HCT116 (cell line): ENCODE data around the gene DCAF6. TPM values are rescaled to one million over a fixed set of nuclear protein-coding genes. Genes with fewer than 3 reads are reported as not detected.

ENCODE experiments used
- ATAC-seq: fragments of 200-7000 bp; cut with Tn5 transposase; 2 replicates; pipeline ENCODE4 v1.9.1; 2020; ENCODE audit warnings: mild to moderate bottlenecking, moderate library complexity
- BruUV-seq: library from RNA; stranded (reverse); fragments of 400-500 nt; replicated peaks from 2 replicates; lab custom pipeline; 2021; lab: Mats Ljungman, UMichigan
- CTCF ChIA-PET: fragments of 300-600 bp; sonication (Branson Sonifier 250); formaldehyde crosslinking; loops from one replicate; lab custom pipeline; 2021; ENCODE audit warnings: antibody characterized with exemption; lab: Charles Lee
- POLR2A ChIA-PET: fragments of 300-600, 350-600 bp; sonication (Branson Sonifier 250); formaldehyde crosslinking; loops from one replicate; lab custom pipeline; 2021; ENCODE audit warnings: antibody characterized with exemption; lab: Charles Lee
- RAD21 ChIA-PET, 2 experiments: fragments of 300-600 bp; sonication (Branson Sonifier 250); formaldehyde crosslinking; loops; one replicate each; lab custom pipeline; 2023; ENCODE audit warnings: low total read pairs in 2 of 2; ENCODE audit not compliant: uncharacterized antibody in 2 of 2, unreplicated experiment in 2 of 2, low non-redundant PET in 1 of 2; lab: Charles Lee
- DNase-seq: peaks from one replicate; pipeline ENCODE4 v3.0.0-alpha.2; 2010; ENCODE audit warnings: low read depth, low spot score
- H2AFZ ChIP-seq: fragments of 200-600 bp; shearing (Covaris generic), sonication (generic); 2 replicates; pipeline ENCODE4 v1.6.1; 2017; ENCODE audit warnings: low read depth, mixed run types, mixed read lengths, antibody characterized with exemption, low read length; ENCODE audit not compliant: poor library complexity, severe bottlenecking
- H3K27ac ChIP-seq: 2 replicates; pipeline ENCODE4 v1.5.1; 2012; ENCODE audit warnings: low read depth, low read length
- H3K27me3 ChIP-seq: fragments of 200-600 bp; sonication (generic); 2 replicates; pipeline ENCODE4 v1.6.1; 2016; ENCODE audit warnings: mixed run types, low read length, mixed read lengths; ENCODE audit not compliant: insufficient read depth
- H3K36me3 ChIP-seq, 2 experiments: fragments of 200-500 bp in 1 of 2; fragments of 200-600 bp in 1 of 2; sonication (Bioruptor generic) in 1 of 2; sonication (generic) in 1 of 2; 2 replicates each; pipeline versions ENCODE4 v1.5.1 to v1.6.1; 2014 to 2016; ENCODE audit warnings: low read length in 2 of 2, inconsistent platforms in 1 of 2, mixed read lengths in 1 of 2, mixed run types in 1 of 2; ENCODE audit not compliant: insufficient read depth in 2 of 2, control insufficient read depth in 1 of 2
- H3K4me1 ChIP-seq, 2 experiments: fragments of 200-600 bp in 1 of 2; sonication (generic) in 1 of 2; 2 replicates each; pipeline versions ENCODE4 v1.5.1 to v1.6.1; 2012 to 2017; ENCODE audit warnings: low read length in 2 of 2, inconsistent platforms in 1 of 2, mild to moderate bottlenecking in 1 of 2, mixed read lengths in 1 of 2, mixed run types in 1 of 2, moderate library complexity in 1 of 2; ENCODE audit not compliant: insufficient read depth in 2 of 2, control insufficient read depth in 1 of 2
- H3K4me2 ChIP-seq: fragments of 200-600 bp; sonication (generic); 2 replicates; pipeline ENCODE4 v1.6.1; 2017; ENCODE audit warnings: mixed run types, low read length, mixed read lengths
- H3K4me3 ChIP-seq, 2 experiments: fragments of 200-600 bp in 1 of 2; sonication (generic) in 1 of 2; replicated peaks in 1 of 2; 2 replicates each; pipeline ENCODE4 v1.5.1; 2011 to 2016; ENCODE audit warnings: low read length in 2 of 2, control low read depth in 1 of 2, low read depth in 1 of 2, mild to moderate bottlenecking in 1 of 2, mixed read lengths in 1 of 2, mixed run types in 1 of 2
- H3K79me2 ChIP-seq: fragments of 200-600 bp; sonication (generic); 2 replicates; pipeline ENCODE4 v1.6.1; 2017; ENCODE audit warnings: mild to moderate bottlenecking, mixed run types, low read length, moderate library complexity, mixed read lengths; ENCODE audit not compliant: insufficient read depth
- H3K9ac ChIP-seq: fragments of 200-600 bp; sonication (generic); 2 replicates; pipeline ENCODE4 v1.6.1; 2016; ENCODE audit warnings: low read length, mixed read lengths
- H3K9me2 ChIP-seq: fragments of 200-600 bp; sonication (generic), shearing (Covaris generic); 2 replicates; pipeline ENCODE4 v1.6.1; 2017; ENCODE audit warnings: mixed run types, mild to moderate bottlenecking, moderate library complexity; ENCODE audit not compliant: insufficient read depth
- H3K9me3 ChIP-seq, 2 experiments: fragments of 200-500 bp in 1 of 2; fragments of 200-600 bp in 1 of 2; sonication (Bioruptor generic) in 1 of 2; sonication (generic) in 1 of 2; 2 replicates each; pipeline ENCODE4 v1.6.1; 2014 to 2017; ENCODE audit warnings: low read length in 2 of 2, mixed read lengths in 2 of 2, inconsistent platforms in 1 of 2, low read depth in 1 of 2, mild to moderate bottlenecking in 1 of 2, mixed run types in 1 of 2, moderate library complexity in 1 of 2; ENCODE audit not compliant: control insufficient read depth in 1 of 2, insufficient read depth in 1 of 2
- H4K20me1 ChIP-seq: fragments of 200-600 bp; sonication (generic), shearing (Covaris generic); 2 replicates; pipeline ENCODE4 v1.6.1; 2017; ENCODE audit warnings: mixed run types, mild to moderate bottlenecking, moderate library complexity; ENCODE audit not compliant: insufficient read depth
- CEBPB ChIP-seq: IDR thresholded peaks from 2 replicates; pipeline ENCODE4 v1.6.1; 2012; ENCODE audit warnings: low read depth
- EGR1 ChIP-seq: IDR thresholded peaks from 2 replicates; pipeline ENCODE4 v1.6.1; 2012; ENCODE audit warnings: low read depth
- EZH2 ChIP-seq: fragments of 200-600 bp; sonication (generic); IDR thresholded peaks from 2 replicates; pipeline ENCODE4 v1.6.1; 2017; ENCODE audit warnings: antibody characterized with exemption, mixed run types
- SP1 ChIP-seq: IDR thresholded peaks from 2 replicates; pipeline ENCODE4 v1.6.1; 2012; ENCODE audit warnings: low read depth
- TCF7L2 ChIP-seq: IDR thresholded peaks from 2 replicates; pipeline ENCODE4 v1.7.0; 2011; ENCODE audit warnings: borderline replicate concordance, inconsistent platforms; ENCODE audit not compliant: insufficient read depth, insufficient read length; ENCODE audit errors: extremely low read depth
- intact Hi-C: fragments of 100-400 bp; cut with micrococcal nuclease; formaldehyde crosslinking; loops from 2 replicates; pipeline ENCODE4 v1.10.0; 2022
- total RNA-seq: library from RNA; stranded (reverse); gene quantifications from one replicate; pipeline ENCODE4 v1.2.1, GENCODE V29; 2021; ENCODE audit not compliant: unreplicated experiment
- TF ChIP-seq, protein P1 (sequence below): IDR thresholded peaks from 2 replicates; pipeline ENCODE4 v1.6.1; 2011; ENCODE audit warnings: mild to moderate bottlenecking, low read length, moderate library complexity; ENCODE audit not compliant: insufficient replicate concordance; ENCODE audit errors: extremely low read depth

DCAF6 gene
- total RNA-seq, 1 experiment from 2014 or later, result 34.2 TPM

DNA sequence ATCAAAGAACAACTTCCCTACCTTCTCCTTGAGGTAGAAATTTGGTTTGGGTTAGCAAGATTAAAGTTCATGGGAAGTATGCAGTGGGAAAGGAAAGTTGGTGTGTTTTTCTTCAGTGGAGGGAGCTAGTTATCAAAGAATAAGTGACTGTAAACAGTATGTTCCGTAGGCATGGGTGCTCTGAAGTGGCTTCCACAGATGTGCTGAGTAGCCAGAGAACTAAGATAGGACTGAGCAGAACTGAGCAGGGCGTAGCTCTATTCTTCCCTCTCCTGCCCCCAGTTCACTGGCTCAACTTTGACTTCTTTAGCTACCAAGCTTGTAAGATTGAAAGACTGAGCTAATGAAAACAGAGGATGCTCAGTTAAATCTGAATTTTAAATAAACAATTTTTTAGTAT is 26.0 kb upstream of the DCAF6 start (continued):
- TF ChIP-seq TCF7L2, result no peak

DNA sequence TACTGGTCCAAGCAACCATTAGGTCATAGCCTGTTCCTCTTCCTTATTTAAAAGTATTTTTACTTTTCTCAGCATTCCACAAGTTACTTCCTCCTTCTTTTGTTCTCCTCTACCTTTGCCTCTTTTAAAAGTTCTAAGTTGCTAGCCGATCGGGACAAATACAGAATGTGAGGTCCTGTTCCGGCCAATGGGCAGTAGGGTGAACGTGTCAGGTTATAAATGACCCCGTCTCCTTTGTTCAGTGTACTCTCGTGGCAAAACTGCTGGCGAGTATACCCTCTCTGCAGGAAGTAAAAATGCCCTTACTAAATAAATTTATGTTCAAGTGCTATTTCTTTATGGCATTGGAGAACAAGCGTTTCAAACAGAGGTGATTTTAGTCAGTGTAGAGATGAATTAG is 25.1 kb upstream of the DCAF6 start:
- H3K27me3 ChIP-seq, result no peaks in the 10 kb centered on the region
- CTCF ChIA-PET, result no interaction called here
- no peaks in the 10 kb centered on the region for H3K4me1 ChIP-seq
- H3K79me2 ChIP-seq, result no peaks in the 10 kb centered on the region
- H3K9ac ChIP-seq, result no peak overlapping the region
- ATAC-seq (no peak), DNase-seq (no peak)
- H2AFZ ChIP-seq, result no peak overlapping the region
- no peak overlapping the region for H3K4me3 ChIP-seq
- H3K9me2 ChIP-seq, result no peaks in the 10 kb centered on the region
- intact Hi-C loops, result no loop called here
- RAD21 ChIA-PET, result no interaction called here
- no TSS peak for BruUV-seq
- H3K4me2 ChIP-seq, result no peak overlapping the region
- POLR2A ChIA-PET, result no interaction called here
- H3K27ac ChIP-seq, result no peak overlapping the region
- H3K36me3 ChIP-seq, result no peaks in the 10 kb centered on the region
- TF ChIP-seq EZH2 (no peak), CEBPB (no peak), EGR1 (no peak)
- TF ChIP-seq, protein P1, sequence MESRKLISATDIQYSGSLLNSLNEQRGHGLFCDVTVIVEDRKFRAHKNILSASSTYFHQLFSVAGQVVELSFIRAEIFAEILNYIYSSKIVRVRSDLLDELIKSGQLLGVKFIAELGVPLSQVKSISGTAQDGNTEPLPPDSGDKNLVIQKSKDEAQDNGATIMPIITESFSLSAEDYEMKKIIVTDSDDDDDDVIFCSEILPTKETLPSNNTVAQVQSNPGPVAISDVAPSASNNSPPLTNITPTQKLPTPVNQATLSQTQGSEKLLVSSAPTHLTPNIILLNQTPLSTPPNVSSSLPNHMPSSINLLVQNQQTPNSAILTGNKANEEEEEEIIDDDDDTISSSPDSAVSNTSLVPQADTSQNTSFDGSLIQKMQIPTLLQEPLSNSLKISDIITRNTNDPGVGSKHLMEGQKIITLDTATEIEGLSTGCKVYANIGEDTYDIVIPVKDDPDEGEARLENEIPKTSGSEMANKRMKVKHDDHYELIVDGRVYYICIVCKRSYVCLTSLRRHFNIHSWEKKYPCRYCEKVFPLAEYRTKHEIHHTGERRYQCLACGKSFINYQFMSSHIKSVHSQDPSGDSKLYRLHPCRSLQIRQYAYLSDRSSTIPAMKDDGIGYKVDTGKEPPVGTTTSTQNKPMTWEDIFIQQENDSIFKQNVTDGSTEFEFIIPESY, result no peak
- no peaks in the 10 kb centered on the region for H3K9me3 ChIP-seq
- H4K20me1 ChIP-seq, result no peaks in the 10 kb centered on the region

DNA sequence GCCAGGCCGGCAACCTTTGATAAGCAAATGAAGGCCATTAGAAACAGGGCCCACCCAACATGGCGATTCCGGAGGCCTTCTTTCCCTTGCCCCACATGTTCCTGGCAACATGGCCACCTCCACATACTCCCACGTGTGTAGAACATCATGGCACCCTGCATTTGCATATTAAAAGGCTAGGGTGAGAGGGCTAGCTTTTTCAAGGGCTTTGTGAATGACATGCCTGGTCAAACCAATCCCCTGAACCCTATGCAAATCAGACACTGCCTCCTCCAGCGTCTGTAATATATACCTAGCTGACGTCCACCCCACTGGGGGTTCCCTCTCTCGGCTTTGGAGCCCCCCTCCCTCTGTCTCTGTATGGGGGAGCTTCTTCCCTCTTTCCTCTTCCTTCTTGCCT is 24.2 kb upstream of the DCAF6 start:
- Histone ChIP-seq H4K20me1 (no peaks in the 10 kb centered on the region), H3K27me3 (no peaks in the 10 kb centered on the region), H3K9me3 (no peaks in the 10 kb centered on the region), H3K36me3 (no peaks in the 10 kb centered on the region), H3K9ac (no peak overlapping the region), H3K79me2 (no peaks in the 10 kb centered on the region), H3K4me2 (no peak overlapping the region), H3K9me2 (no peaks in the 10 kb centered on the region), H3K27ac (no peak overlapping the region), H3K4me3 (no peak overlapping the region), H2AFZ (no peak overlapping the region), H3K4me1 (no peaks in the 10 kb centered on the region)
- ATAC-seq (no peak), DNase-seq (no peak)
- ChIA-PET RAD21 (no interaction called here), POLR2A (no interaction called here), CTCF (no interaction called here)
- no peak for TF ChIP-seq SP1
- intact Hi-C loops, result no loop called here
- no TSS peak for BruUV-seq
